ENCODE results near the gene HSD17B8. TPM values are rescaled to one million over a fixed set of nuclear protein-coding genes. Genes with fewer than 3 reads are reported as not detected.

Gene HSD17B8
- total and polyA plus RNA-seq, 2 donors (not counting 1 experiment from before 2014, with no cell fraction given): 10.8 to 25.5 TPM

DNA sequence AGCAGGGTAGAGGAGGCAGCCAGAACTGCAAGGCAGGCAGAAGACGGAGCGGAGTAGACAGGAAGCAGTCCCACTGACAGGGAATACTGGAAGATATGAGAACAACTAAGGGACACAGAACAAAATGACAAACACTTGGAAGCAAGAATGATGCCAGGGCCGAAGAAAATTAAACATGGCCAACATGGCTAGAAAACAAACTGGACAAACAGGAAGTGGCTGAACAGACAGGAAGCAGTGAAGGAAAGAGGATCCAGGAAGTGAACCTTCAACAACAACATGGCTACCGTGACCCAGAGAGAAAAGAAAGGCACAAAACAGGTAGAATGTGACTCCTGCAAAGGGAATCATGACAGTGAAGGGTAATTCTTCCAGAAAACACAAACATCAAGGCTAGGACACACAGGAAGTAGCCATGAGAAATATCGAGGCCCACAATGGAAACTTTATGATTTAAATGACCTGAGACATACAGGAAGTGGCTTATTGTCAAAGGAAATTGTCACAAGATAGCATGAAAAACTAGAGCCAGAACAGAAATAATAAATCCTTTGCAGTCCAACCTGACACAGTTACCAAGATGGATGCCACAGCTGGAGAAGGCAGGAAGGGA is 21.3 kb upstream of the HSD17B8 start:
- CTCF ChIA-PET: interaction anchor here (0.6 to 1.1 kb wide), 7 partner anchors 21 to 225 kb away, joined by 3 to 6 read pairs (median 3); no protein-coding TSS in a partner anchor
- Histone ChIP-seq H3K4me1 (ENCODE audit: control insufficient read depth in 2 of 2, insufficient read depth in 2 of 2, low read length in 2 of 2) (peaks cover 14 to 15% of the 10 kb centered on the region in 2 donors), H3K4me2 (replicated peaks; ENCODE audit: low read depth, low read length, poor library complexity, severe bottlenecking) (peak overlapping the region; percentile 56), H3K27me3 (replicated peaks in 1 of 4; ENCODE audit: control extremely low read depth in 1 of 4, control insufficient read depth in 3 of 4, insufficient read depth in 4 of 4, low read length in 3 of 4) (peaks cover 0 to 25% (median 3%) of the 10 kb centered on the region in 4 experiments), H3K27ac (ENCODE audit: low read length in 2 of 2) (peak overlapping the region in 1 of 2 donors; percentile 0), H3K4me3 (ENCODE audit: control extremely low read depth in 1 of 5, extremely low read depth in 1 of 5, insufficient read depth in 1 of 5, low read depth in 2 of 5, low read length in 4 of 5) (peak overlapping the region in 2 of 5 experiments; percentile 6 to 42), H2AFZ (ENCODE audit: insufficient read depth, low read depth, low read length, poor library complexity, severe bottlenecking) (peak overlapping the region; percentile 83), H3K9ac (ENCODE audit: low read length) (peak overlapping the region; percentile 42), H4K20me1 (ENCODE audit: control insufficient read depth, insufficient read depth, low read length, poor library complexity, severe bottlenecking) (no peaks in the 10 kb centered on the region), H3K79me2 (ENCODE audit: control insufficient read depth, insufficient read depth, low read length) (no peaks in the 10 kb centered on the region), H3K36me3 (replicated peaks in 1 of 2; ENCODE audit: control extremely low read depth in 1 of 2, control insufficient read depth in 1 of 2, extremely low read depth in 1 of 2, insufficient read depth in 2 of 2, low read length in 1 of 2) (no peaks in the 10 kb centered on the region), H3K9me3 (ENCODE audit: control extremely low read depth in 1 of 3, control insufficient read depth in 2 of 3, insufficient read depth in 1 of 3, low read length in 2 of 3) (peaks cover 0 to 16% (median 5%) of the 10 kb centered on the region in 3 donors)
- no peak for ATAC-seq (ENCODE audit: low read depth)
- Mint-ChIP-seq H3K9me3 (ENCODE audit: insufficient read depth) (peaks cover 12% of the 10 kb centered on the region), H3K4me3 (peak overlapping the region; percentile 64), H3K27me3 (peaks cover 29% of the 10 kb centered on the region), H3K27ac (peak overlapping the region; percentile 78), H3K4me1 (peaks cover 17% of the 10 kb centered on the region)
- POLR2A ChIA-PET: interaction anchor here (0.6 kb wide), 1 partner anchor 256 kb away, joined by 5 read pairs; no protein-coding TSS in a partner anchor
- WGBS (ENCODE audit: insufficient coverage): 93% methylated on average over 2 of the region's 5 CpGs
- no peak for DNase-seq
- TF ChIP-seq EZH2 (IDR thresholded peaks at IDR 0.05; ENCODE audit: borderline replicate concordance, insufficient read depth, low read depth, low read length, poor library complexity, severe bottlenecking): no peak
- TF ChIP-seq, protein P1, sequence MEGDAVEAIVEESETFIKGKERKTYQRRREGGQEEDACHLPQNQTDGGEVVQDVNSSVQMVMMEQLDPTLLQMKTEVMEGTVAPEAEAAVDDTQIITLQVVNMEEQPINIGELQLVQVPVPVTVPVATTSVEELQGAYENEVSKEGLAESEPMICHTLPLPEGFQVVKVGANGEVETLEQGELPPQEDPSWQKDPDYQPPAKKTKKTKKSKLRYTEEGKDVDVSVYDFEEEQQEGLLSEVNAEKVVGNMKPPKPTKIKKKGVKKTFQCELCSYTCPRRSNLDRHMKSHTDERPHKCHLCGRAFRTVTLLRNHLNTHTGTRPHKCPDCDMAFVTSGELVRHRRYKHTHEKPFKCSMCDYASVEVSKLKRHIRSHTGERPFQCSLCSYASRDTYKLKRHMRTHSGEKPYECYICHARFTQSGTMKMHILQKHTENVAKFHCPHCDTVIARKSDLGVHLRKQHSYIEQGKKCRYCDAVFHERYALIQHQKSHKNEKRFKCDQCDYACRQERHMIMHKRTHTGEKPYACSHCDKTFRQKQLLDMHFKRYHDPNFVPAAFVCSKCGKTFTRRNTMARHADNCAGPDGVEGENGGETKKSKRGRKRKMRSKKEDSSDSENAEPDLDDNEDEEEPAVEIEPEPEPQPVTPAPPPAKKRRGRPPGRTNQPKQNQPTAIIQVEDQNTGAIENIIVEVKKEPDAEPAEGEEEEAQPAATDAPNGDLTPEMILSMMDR (IDR thresholded peaks at IDR 0.05): no peak
- intact Hi-C loops (cut with micrococcal nuclease): no loop called here

DNA sequence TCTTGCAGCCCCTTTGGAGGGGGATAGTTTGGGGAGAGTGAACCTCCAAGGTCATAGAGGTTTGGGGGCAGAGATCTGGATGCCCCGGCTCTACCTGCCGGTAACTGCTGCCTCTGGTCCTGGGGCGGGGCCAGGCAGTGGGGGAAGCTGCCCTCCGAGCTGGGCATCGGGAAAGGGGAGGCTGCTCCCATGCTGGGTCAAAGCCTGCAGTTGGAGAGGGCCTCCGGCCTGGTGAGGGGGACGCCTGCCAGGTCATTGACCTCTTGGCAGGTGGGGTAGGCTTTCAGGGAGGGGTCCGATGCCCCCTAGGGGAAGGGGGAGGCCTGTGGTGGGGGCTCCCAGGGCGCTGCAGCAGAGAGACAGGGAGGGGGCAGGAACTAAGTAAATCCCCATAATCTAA is 19.3 kb upstream of the HSD17B8 start:
- Mint-ChIP-seq H3K9me3 (ENCODE audit: insufficient read depth) (peaks cover 12% of the 10 kb centered on the region), H3K27me3 (peaks cover 38% of the 10 kb centered on the region), H3K4me1 (peaks cover 17% of the 10 kb centered on the region), H3K27ac (no peak overlapping the region), H3K4me3 (no peak overlapping the region)
- POLR2A ChIA-PET: no interaction called here
- Histone ChIP-seq H3K27ac (ENCODE audit: low read length in 2 of 2) (no peak overlapping the region), H3K9me3 (ENCODE audit: control extremely low read depth in 1 of 3, control insufficient read depth in 2 of 3, insufficient read depth in 1 of 3, low read length in 2 of 3) (peaks cover 0 to 16% (median 5%) of the 10 kb centered on the region in 3 donors), H3K4me3 (ENCODE audit: control extremely low read depth in 1 of 5, extremely low read depth in 1 of 5, insufficient read depth in 1 of 5, low read depth in 2 of 5, low read length in 4 of 5) (no peak overlapping the region), H4K20me1 (ENCODE audit: control insufficient read depth, insufficient read depth, low read length, poor library complexity, severe bottlenecking) (no peaks in the 10 kb centered on the region), H3K4me1 (ENCODE audit: control insufficient read depth in 2 of 2, insufficient read depth in 2 of 2, low read length in 2 of 2) (peaks cover 14 to 15% of the 10 kb centered on the region in 2 donors), H3K4me2 (replicated peaks; ENCODE audit: low read depth, low read length, poor library complexity, severe bottlenecking) (no peak overlapping the region), H3K79me2 (ENCODE audit: control insufficient read depth, insufficient read depth, low read length) (no peaks in the 10 kb centered on the region), H3K36me3 (replicated peaks in 1 of 2; ENCODE audit: control extremely low read depth in 1 of 2, control insufficient read depth in 1 of 2, extremely low read depth in 1 of 2, insufficient read depth in 2 of 2, low read length in 1 of 2) (no peaks in the 10 kb centered on the region), H2AFZ (ENCODE audit: insufficient read depth, low read depth, low read length, poor library complexity, severe bottlenecking) (no peak overlapping the region), H3K27me3 (replicated peaks in 1 of 4; ENCODE audit: control extremely low read depth in 1 of 4, control insufficient read depth in 3 of 4, insufficient read depth in 4 of 4, low read length in 3 of 4) (peaks cover 0 to 42% (median 6%) of the 10 kb centered on the region in 4 experiments), H3K9ac (ENCODE audit: low read length) (no peak overlapping the region)
- DNase-seq: no peak
- no peak for ATAC-seq (ENCODE audit: low read depth)
- 91% methylated on average over 6 of the region's 9 CpGs for WGBS (ENCODE audit: insufficient coverage)
- CTCF ChIA-PET: interaction anchor here (2.7 kb wide), 1 partner anchor 12 kb away, joined by 8 read pairs; no protein-coding TSS in a partner anchor
- intact Hi-C loops (cut with micrococcal nuclease): no loop called here
- TF ChIP-seq EZH2 (IDR thresholded peaks at IDR 0.05; ENCODE audit: borderline replicate concordance, insufficient read depth, low read depth, low read length, poor library complexity, severe bottlenecking): no peak
- TF ChIP-seq, protein P1 (IDR thresholded peaks at IDR 0.05): no peak

All from B cell (primary cell).